HG03520 (cell line): ENCODE data around the gene SNRPE.
"Not testable (repeated sequence)": the region's sequence is repeated elsewhere in the genome, so short reads cannot be mapped to it uniquely, and the experiment has no call there.

Source experiments
- ATAC-seq: cut with Tn5 transposase; IDR thresholded peaks from one replicate; pipeline ENCODE4 v1.9.1; 2021; ENCODE audit warnings: mild to moderate bottlenecking, moderate library complexity; ENCODE audit not compliant: unreplicated experiment

The SNRPE gene

GRCh38 chr1:203861379-203862184 is at the start of gene SNRPE:
Gene SNRPE (plus strand): TSS chr1:203861599. CDS start chr1:203861660, 61 bp downstream.
- peak; percentile 97 for ATAC-seq

- no peak for ATAC-seq
Observed at GRCh38 chr1:203813581-203814341, 47.6 kb upstream of the SNRPE start.

GRCh38 chr1:203818399-203818798 is 43.0 kb upstream of the SNRPE start:
- no peak for ATAC-seq

GRCh38 chr1:203823306-203823705 is 38.1 kb upstream of the SNRPE start:
- ATAC-seq = no peak

- ATAC-seq = no peak
Observed at GRCh38 chr1:203826175-203826574, 35.2 kb upstream of the SNRPE start.

GRCh38 chr1:203828002-203828401 is 33.4 kb upstream of the SNRPE start:
- ATAC-seq = no peak

- no peak for ATAC-seq
Observed at GRCh38 chr1:203828503-203828902, 32.9 kb upstream of the SNRPE start.

- not testable (repeated sequence) for ATAC-seq
Observed at GRCh38 chr1:203829247-203829646, 32.2 kb upstream of the SNRPE start.

- ATAC-seq = no peak
Observed at GRCh38 chr1:203835476-203835875, 25.9 kb upstream of the SNRPE start.

GRCh38 chr1:203839081-203839480 is 22.3 kb upstream of the SNRPE start:
- ATAC-seq = no peak

- ATAC-seq = no peak
Observed at GRCh38 chr1:203840208-203840808, 21.1 kb upstream of the SNRPE start.

- ATAC-seq = no peak
Observed at GRCh38 chr1:203842559-203842876, 18.9 kb upstream of the SNRPE start.

- no peak for ATAC-seq
Observed at GRCh38 chr1:203843435-203843834, 18.0 kb upstream of the SNRPE start.

- not testable (repeated sequence) for ATAC-seq
Observed at GRCh38 chr1:203853112-203853511, 8.3 kb upstream of the SNRPE start.

- no peak for ATAC-seq
Observed at GRCh38 chr1:203858055-203858454, 3.3 kb upstream of the SNRPE start.

GRCh38 chr1:203858975-203859374 is 2.4 kb upstream of the SNRPE start:
- ATAC-seq = no peak

GRCh38 chr1:203860396-203861025 is 888 bp upstream of the SNRPE start:
- no peak for ATAC-seq

- ATAC-seq = no peak
Observed at GRCh38 chr1:203867802-203868201, 6.4 kb downstream of the SNRPE start.

GRCh38 chr1:203870245-203870644 is 8.8 kb downstream of the SNRPE start:
- no peak for ATAC-seq

- ATAC-seq = no peak
Observed at GRCh38 chr1:203871114-203871880, 9.9 kb downstream of the SNRPE start.

- no peak for ATAC-seq
Observed at GRCh38 chr1:203873094-203873493, 11.7 kb downstream of the SNRPE start.
